ENCODE data around the gene DLX4.

Gene DLX4

GRCh38 chr17:49969134-49969759 lies at the start of gene DLX4:
DLX4 (plus strand) TSS chr17:49969190; CDS start chr17:49969469, 279 bp downstream.
- no peak for DNase-seq (ENCODE audit: low spot score)

- no peak for DNase-seq (ENCODE audit: low spot score)
These were observed 48.8 kb upstream of the DLX4 start for GRCh38 chr17:49920030-49920769.

GRCh38 chr17:49922095-49922494 lies 46.9 kb upstream of the DLX4 start:
- no peak for DNase-seq (ENCODE audit: low spot score)

- DNase-seq (ENCODE audit: low spot score) = no peak
These were observed 44.9 kb upstream of the DLX4 start for GRCh38 chr17:49924116-49924515.

GRCh38 chr17:49924589-49924988 lies 44.4 kb upstream of the DLX4 start:
- no peak for DNase-seq (ENCODE audit: low spot score)

- DNase-seq (ENCODE audit: low spot score) = no peak
These were observed 43.1 kb upstream of the DLX4 start for GRCh38 chr17:49925921-49926320.

GRCh38 chr17:49926886-49927285 lies 42.1 kb upstream of the DLX4 start:
- no peak for DNase-seq (ENCODE audit: low spot score)

GRCh38 chr17:49928126-49928800 lies 40.7 kb upstream of the DLX4 start:
- DNase-seq (ENCODE audit: low spot score) = no peak

- no peak for DNase-seq (ENCODE audit: low spot score)
These were observed 40.0 kb upstream of the DLX4 start for GRCh38 chr17:49928837-49929475.

- DNase-seq (ENCODE audit: low spot score) = no peak
These were observed 38.1 kb upstream of the DLX4 start for GRCh38 chr17:49930880-49931279.

GRCh38 chr17:49931416-49932137 lies 37.4 kb upstream of the DLX4 start:
- DNase-seq (ENCODE audit: low spot score) = no peak

- no peak for DNase-seq (ENCODE audit: low spot score)
These were observed 36.8 kb upstream of the DLX4 start for GRCh38 chr17:49932138-49932723.

- DNase-seq (ENCODE audit: low spot score) = no peak
These were observed 36.1 kb upstream of the DLX4 start for GRCh38 chr17:49932901-49933300.

GRCh38 chr17:49935526-49936210 lies 33.3 kb upstream of the DLX4 start:
- no peak for DNase-seq (ENCODE audit: low spot score)

- no peak for DNase-seq (ENCODE audit: low spot score)
These were observed 32.6 kb upstream of the DLX4 start for GRCh38 chr17:49936386-49936785.

- DNase-seq (ENCODE audit: low spot score) = no peak
These were observed 29.7 kb upstream of the DLX4 start for GRCh38 chr17:49939318-49939717.

GRCh38 chr17:49941427-49941826 lies 27.6 kb upstream of the DLX4 start:
- no peak for DNase-seq (ENCODE audit: low spot score)

- DNase-seq (ENCODE audit: low spot score) = no peak
These were observed 26.0 kb upstream of the DLX4 start for GRCh38 chr17:49942947-49943346.

GRCh38 chr17:49944273-49944870 lies 24.6 kb upstream of the DLX4 start:
- DNase-seq (ENCODE audit: low spot score) = no peak

- no peak for DNase-seq (ENCODE audit: low spot score)
These were observed 22.8 kb upstream of the DLX4 start for GRCh38 chr17:49946208-49946607.
